ENCODE results near the gene BTBD9. TPM values are rescaled to one million over a fixed set of nuclear protein-coding genes. Genes with fewer than 3 reads are reported as not detected.

BTBD9 gene
- total RNA-seq, 1 donor = 21.4 TPM

GRCh38 chr6:38161331-38161730, 478.4 kb downstream of the BTBD9 start:
- H3K4me3 ChIP-seq (ENCODE audit: low read depth, low read length) = no peak overlapping the region
- no peak for TF ChIP-seq CTCF (IDR thresholded peaks at IDR 0.05; ENCODE audit: insufficient read depth, low read length)
- no peak for DNase-seq (ENCODE audit: low read depth)

GRCh38 chr6:38160831-38161230, 478.9 kb downstream of the BTBD9 start:
- TF ChIP-seq CTCF (IDR thresholded peaks at IDR 0.05; ENCODE audit: insufficient read depth, low read length) = no peak
- no peak overlapping the region for H3K4me3 ChIP-seq (ENCODE audit: low read depth, low read length)
- DNase-seq (ENCODE audit: low read depth) = no peak

GRCh38 chr6:38159596-38159995, 480.1 kb downstream of the BTBD9 start:
- no peak overlapping the region for H3K4me3 ChIP-seq (ENCODE audit: low read depth, low read length)
- TF ChIP-seq CTCF (IDR thresholded peaks at IDR 0.05; ENCODE audit: insufficient read depth, low read length) = no peak
- DNase-seq (ENCODE audit: low read depth) = no peak

- TF ChIP-seq CTCF (IDR thresholded peaks at IDR 0.05; ENCODE audit: insufficient read depth, low read length) = no peak
Measured at GRCh38 chr6:38158762-38159350, 480.9 kb downstream of the BTBD9 start.

GRCh38 chr6:38157905-38158304, 481.8 kb downstream of the BTBD9 start:
- H3K4me3 ChIP-seq (ENCODE audit: low read depth, low read length) = no peak overlapping the region
- no peak for TF ChIP-seq CTCF (IDR thresholded peaks at IDR 0.05; ENCODE audit: insufficient read depth, low read length)
- DNase-seq (ENCODE audit: low read depth) = no peak

More at GRCh38 chr6:38158762-38159350, 480.9 kb downstream of the BTBD9 start:
- H3K4me3 ChIP-seq (ENCODE audit: low read depth, low read length) = no peak overlapping the region
- DNase-seq (ENCODE audit: low read depth) = no peak

- DNase-seq (ENCODE audit: low read depth) = no peak
- no peak overlapping the region for H3K4me3 ChIP-seq (ENCODE audit: low read depth, low read length)
- no peak for TF ChIP-seq CTCF (IDR thresholded peaks at IDR 0.05; ENCODE audit: insufficient read depth, low read length)
Measured at GRCh38 chr6:38156818-38157565, 482.7 kb downstream of the BTBD9 start.
